CD4-positive, alpha-beta memory T cell (primary cell): ENCODE measurements around the gene SLC19A2. TPM values are rescaled to one million over a fixed set of nuclear protein-coding genes. Genes with fewer than 3 reads are reported as not detected.

Experiments
- CTCF ChIA-PET: fragments of 350-600 bp; sonication (Branson Sonifier 250); formaldehyde crosslinking; loops from one replicate; lab custom pipeline; 2021; ENCODE audit warnings: inconsistent platforms; ENCODE audit not compliant: partially characterized antibody; lab: Charles Lee
- POLR2A ChIA-PET: fragments of 350-600 bp; sonication (Branson Sonifier 250); formaldehyde crosslinking; loops from one replicate; lab custom pipeline; 2021; ENCODE audit not compliant: partially characterized antibody; lab: Charles Lee
- DNase-seq, 5 donors: peaks; one replicate each; pipeline versions ENCODE4 v3.0.0 to v3.0.0-alpha.2; 2020 to 2022; ENCODE audit warnings: mixed read lengths in 1 of 5
- H3K27ac ChIP-seq: one replicate; pipeline ENCODE4 v1.7.0; 2013; ENCODE audit warnings: low read depth, low read length
- H3K27me3 ChIP-seq: 2 replicates; pipeline ENCODE4 v1.7.0; 2013; ENCODE audit warnings: mild to moderate bottlenecking, low read length, moderate library complexity; ENCODE audit not compliant: insufficient read depth
- H3K36me3 ChIP-seq: 2 replicates; pipeline ENCODE4 v1.7.0; 2013; ENCODE audit warnings: mild to moderate bottlenecking, low read length, moderate library complexity; ENCODE audit not compliant: insufficient read depth
- H3K4me1 ChIP-seq: 2 replicates; pipeline ENCODE4 v1.7.0; 2013; ENCODE audit warnings: mild to moderate bottlenecking, low read length, moderate library complexity; ENCODE audit not compliant: insufficient read depth
- H3K4me3 ChIP-seq, 2 donors: one replicate each; pipeline ENCODE4 v1.7.0; 2013; ENCODE audit warnings: low read length in 2 of 2, mild to moderate bottlenecking in 1 of 2
- H3K9me3 ChIP-seq, 2 donors: one replicate each; pipeline ENCODE4 v1.7.0; 2013; ENCODE audit warnings: low read length in 2 of 2, control low read depth in 1 of 2; ENCODE audit not compliant: control insufficient read depth in 1 of 2
- H3K27ac Mint-ChIP-seq, 7 donors: one replicate each; pipeline ENCODE4 v1.8.0; 2020 to 2021; ENCODE audit warnings: mixed read lengths in 7 of 7, mild to moderate bottlenecking in 6 of 7, inconsistent platforms in 3 of 7, moderate library complexity in 3 of 7
- H3K27me3 Mint-ChIP-seq, 2 donors: one replicate each; pipeline ENCODE4 v1.8.0; 2020 to 2021; ENCODE audit warnings: mixed read lengths in 2 of 2
- H3K36me3 Mint-ChIP-seq, 2 donors: one replicate each; pipeline ENCODE4 v1.8.0; 2020 to 2021; ENCODE audit warnings: mixed read lengths in 2 of 2, inconsistent platforms in 1 of 2, mild to moderate bottlenecking in 1 of 2
- H3K4me1 Mint-ChIP-seq, 4 donors: one replicate each; pipeline ENCODE4 v1.8.0; 2020 to 2021; ENCODE audit warnings: mixed read lengths in 4 of 4, mild to moderate bottlenecking in 1 of 4
- H3K4me3 Mint-ChIP-seq, 8 donors: one replicate each; pipeline ENCODE4 v1.8.0; 2020 to 2021; ENCODE audit warnings: mixed read lengths in 8 of 8, mild to moderate bottlenecking in 7 of 8, moderate library complexity in 6 of 8, inconsistent platforms in 3 of 8
- H3K9me3 Mint-ChIP-seq, 8 donors: one replicate each; pipeline ENCODE4 v1.8.0; 2020 to 2021; ENCODE audit warnings: mixed read lengths in 8 of 8, mild to moderate bottlenecking in 5 of 8, inconsistent platforms in 3 of 8, moderate library complexity in 1 of 8
- intact Hi-C: fragments of 100-400 bp; cut with micrococcal nuclease; formaldehyde crosslinking; loops from one replicate; pipeline ENCODE4 v1.15.1; 2023
- polyA plus RNA-seq, 2 donors: library from polyadenylated mRNA; unstranded; fragments of 300-500 nt; fragmentation: Illumina TruSeq; gene quantifications; one replicate each; pipeline ENCODE4 v1.2.3, GENCODE V29; 2021
- total RNA-seq, 2 experiments: library from RNA; stranded (reverse); gene quantifications; one replicate each; pipeline ENCODE4 v1.2.3, GENCODE V29; 2021

Gene SLC19A2
- total and polyA plus RNA-seq, 4 experiments from 2014 or later = 0.41 to 4.5 (median 2.6) TPM

DNA sequence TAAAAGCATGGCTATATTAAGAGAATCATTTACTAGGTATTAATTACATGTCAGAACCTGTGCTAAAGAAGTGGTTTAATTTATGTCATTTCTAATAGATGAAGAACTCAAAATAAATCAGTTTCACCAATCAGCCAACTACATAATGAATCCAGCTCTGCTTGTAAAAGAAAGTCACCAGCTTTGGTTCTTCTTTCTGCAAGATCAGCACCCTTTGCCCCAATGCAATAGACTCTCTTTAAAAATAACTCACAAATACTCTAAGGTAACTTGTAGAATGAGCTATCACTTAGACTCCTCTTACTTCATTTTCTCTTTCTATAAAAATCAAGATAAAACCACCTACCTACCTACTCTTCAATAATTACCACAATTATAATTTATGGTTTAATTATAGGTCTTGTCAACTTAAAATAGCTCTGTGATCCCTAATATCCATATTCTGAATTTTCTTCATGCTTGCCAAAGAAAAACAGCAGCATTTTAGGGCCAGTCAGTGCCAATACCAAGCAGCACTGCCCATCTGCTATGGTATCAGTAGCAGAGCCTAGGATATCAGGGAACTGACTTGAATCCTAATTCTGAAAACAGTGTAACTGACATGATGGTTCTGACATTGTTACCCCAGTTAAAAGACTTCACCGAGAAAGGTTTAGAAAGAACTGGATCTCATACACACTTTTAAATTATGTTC lies 11.3 kb downstream of the SLC19A2 start:
- H3K36me3 Mint-ChIP-seq = peaks cover 8 to 10% of the 10 kb centered on the region in 2 donors
- H3K4me3 Mint-ChIP-seq = no peak overlapping the region
- CTCF ChIA-PET = interaction anchor here (1.0 kb wide), 1 partner anchor 13 kb away, joined by 4 read pairs; no protein-coding TSS in a partner anchor

DNA sequence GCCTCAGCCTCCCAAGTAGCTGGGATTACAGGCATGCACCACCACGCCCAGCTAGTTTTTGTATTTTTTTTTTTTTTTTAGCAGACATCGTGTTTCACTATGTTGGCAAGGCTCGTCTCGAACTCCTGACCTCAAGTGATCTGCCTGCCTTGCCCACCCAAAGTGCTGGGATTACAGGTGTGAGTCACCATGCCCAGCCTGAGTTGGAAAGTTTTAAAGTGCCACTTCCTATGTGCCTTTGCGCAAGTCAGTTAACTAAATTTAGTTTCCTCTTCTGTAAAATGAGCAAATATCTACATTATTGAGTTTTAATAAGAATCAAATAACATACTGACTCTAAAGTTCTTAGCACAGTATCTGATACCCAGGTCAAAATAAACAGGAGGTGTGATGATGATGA lies 12.4 kb downstream of the SLC19A2 start:
- Histone ChIP-seq H3K4me3 (no peak overlapping the region), H3K27me3 (no peaks in the 10 kb centered on the region), H3K27ac (no peak overlapping the region), H3K36me3 (no peaks in the 10 kb centered on the region), H3K4me1 (no peaks in the 10 kb centered on the region), H3K9me3 (no peaks in the 10 kb centered on the region)
- DNase-seq = no peak
- Mint-ChIP-seq H3K36me3 (peaks cover 8 to 10% of the 10 kb centered on the region in 2 donors), H3K27me3 (no peaks in the 10 kb centered on the region), H3K9me3 (no peaks in the 10 kb centered on the region), H3K27ac (no peak overlapping the region), H3K4me3 (no peak overlapping the region), H3K4me1 (no peaks in the 10 kb centered on the region)
- CTCF ChIA-PET = interaction anchor here (1.0 to 1.2 kb wide), 2 partner anchors 12 to 73 kb away, joined by 3 to 4 read pairs; no protein-coding TSS in a partner anchor
- intact Hi-C loops = no loop called here
- POLR2A ChIA-PET = no interaction called here

More for the DNA sequence above, 11.3 kb downstream of the SLC19A2 start:
- no peak for DNase-seq
- Mint-ChIP-seq H3K9me3 (no peaks in the 10 kb centered on the region), H3K4me1 (no peaks in the 10 kb centered on the region), H3K27me3 (no peaks in the 10 kb centered on the region), H3K27ac (no peak overlapping the region)
- intact Hi-C loops = no loop called here
- Histone ChIP-seq H3K4me1 (no peaks in the 10 kb centered on the region), H3K27ac (no peak overlapping the region), H3K27me3 (no peaks in the 10 kb centered on the region), H3K4me3 (no peak overlapping the region), H3K9me3 (no peaks in the 10 kb centered on the region), H3K36me3 (no peaks in the 10 kb centered on the region)
- POLR2A ChIA-PET = no interaction called here

- no peaks in the 10 kb centered on the region for H3K27me3 Mint-ChIP-seq
These were observed 13.0 kb downstream of the SLC19A2 start for GRCh38 chr1:169472738-169473137.

DNA sequence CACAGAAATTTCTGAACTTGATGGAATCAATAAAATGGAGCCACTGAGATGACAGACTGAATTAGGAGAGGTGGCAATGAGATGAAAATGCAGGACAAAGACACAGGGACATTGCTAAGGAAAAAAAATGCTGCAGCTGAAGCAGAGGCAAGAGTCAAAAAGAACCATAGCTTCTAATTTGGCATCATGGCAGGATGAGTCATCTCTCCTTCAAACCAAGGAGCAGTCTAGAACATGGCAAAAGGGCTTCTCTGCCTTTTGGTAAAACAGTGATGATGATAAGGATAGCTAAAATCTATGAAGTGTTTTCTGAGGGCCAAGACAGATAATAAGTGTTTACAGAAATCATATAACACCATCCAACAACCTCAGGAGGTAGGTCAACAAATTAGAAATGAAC lies 16.8 kb downstream of the SLC19A2 start:
- H3K4me1 Mint-ChIP-seq = no peaks in the 10 kb centered on the region
- H3K27me3 Mint-ChIP-seq = no peaks in the 10 kb centered on the region
- no peaks in the 10 kb centered on the region for H3K4me1 ChIP-seq
- peaks cover 5 to 9% of the 10 kb centered on the region in 2 donors for H3K36me3 Mint-ChIP-seq
- H3K27me3 ChIP-seq = no peaks in the 10 kb centered on the region
- POLR2A ChIA-PET = no interaction called here
- no peaks in the 10 kb centered on the region for H3K9me3 Mint-ChIP-seq
- H3K36me3 ChIP-seq = no peaks in the 10 kb centered on the region
- H3K27ac Mint-ChIP-seq = peak overlapping the region in 1 of 7 donors; percentile 38
- no peak overlapping the region for H3K4me3 ChIP-seq
- no peak for DNase-seq
- intact Hi-C loops = loop anchor here (5.0 kb wide), 1 partner anchor 243 kb away; the partner anchor contains the start of gene SELL
- no peak overlapping the region for H3K27ac ChIP-seq
- H3K9me3 ChIP-seq = no peaks in the 10 kb centered on the region
- CTCF ChIA-PET = interaction anchor here (1.0 to 1.6 kb wide), 3 partner anchors 62 to 243 kb away, joined by 3 to 10 read pairs (median 3); no protein-coding TSS in a partner anchor
- no peak overlapping the region for H3K4me3 Mint-ChIP-seq

More at GRCh38 chr1:169472738-169473137, 13.0 kb downstream of the SLC19A2 start:
- ChIA-PET CTCF (interaction anchor here (1.2 kb wide), 1 partner anchor 73 kb away, joined by 3 read pairs; no protein-coding TSS in a partner anchor), POLR2A (no interaction called here)
- no peaks in the 10 kb centered on the region for H3K9me3 Mint-ChIP-seq
- H3K36me3 Mint-ChIP-seq = peaks cover 7 to 10% of the 10 kb centered on the region in 2 donors
- no peaks in the 10 kb centered on the region for H3K36me3 ChIP-seq
- H3K27ac ChIP-seq = no peak overlapping the region
- intact Hi-C loops = no loop called here
- no peaks in the 10 kb centered on the region for H3K27me3 ChIP-seq
- no peak for DNase-seq
- H3K4me3 Mint-ChIP-seq = no peak overlapping the region
- no peaks in the 10 kb centered on the region for H3K9me3 ChIP-seq
- no peak overlapping the region for H3K4me3 ChIP-seq
- H3K4me1 ChIP-seq = no peaks in the 10 kb centered on the region
- H3K27ac Mint-ChIP-seq = no peak overlapping the region
- no peaks in the 10 kb centered on the region for H3K4me1 Mint-ChIP-seq

GRCh38 chr1:169466259-169467230 lies 19.2 kb downstream of the SLC19A2 start:
- DNase-seq = peak in 2 of 5 donors; percentile 12 to 24
- H3K4me1 Mint-ChIP-seq = no peaks in the 10 kb centered on the region
- ChIA-PET CTCF (interaction anchor here (1.3 to 3.6 kb wide), 2 partner anchors 80 to 83 kb away, joined by 5 to 28 read pairs; no protein-coding TSS in a partner anchor), POLR2A (interaction anchor here (1.2 kb wide), 1 partner anchor 80 kb away, joined by 5 read pairs; no protein-coding TSS in a partner anchor)
- no peaks in the 10 kb centered on the region for H3K36me3 ChIP-seq
- intact Hi-C loops = loop anchor here (1.0 to 5.0 kb wide), 2 partner anchors 80 to 246 kb away; partner anchors contain the start of gene SELL
- H3K36me3 Mint-ChIP-seq = peaks cover 5 to 9% of the 10 kb centered on the region in 2 donors
- H3K4me1 ChIP-seq = no peaks in the 10 kb centered on the region
- no peaks in the 10 kb centered on the region for H3K27me3 Mint-ChIP-seq
- no peak overlapping the region for H3K4me3 Mint-ChIP-seq
- no peaks in the 10 kb centered on the region for H3K9me3 ChIP-seq
- no peaks in the 10 kb centered on the region for H3K27me3 ChIP-seq
- H3K9me3 Mint-ChIP-seq = no peaks in the 10 kb centered on the region
- H3K27ac Mint-ChIP-seq = peak overlapping the region in 1 of 7 donors; percentile 17
- H3K4me3 ChIP-seq = no peak overlapping the region
- no peak overlapping the region for H3K27ac ChIP-seq

- Mint-ChIP-seq H3K27me3 (peaks cover under 1 to 4% of the 10 kb centered on the region in 2 donors), H3K4me3 (no peak overlapping the region), H3K4me1 (peaks cover 0 to 12% (median 8%) of the 10 kb centered on the region in 4 donors), H3K36me3 (peaks cover 5 to 9% of the 10 kb centered on the region in 2 donors), H3K9me3 (peaks cover 0 to 5% (median 0%) of the 10 kb centered on the region in 8 donors), H3K27ac (no peak overlapping the region)
- H3K9me3 ChIP-seq = no peaks in the 10 kb centered on the region
- H3K36me3 ChIP-seq = no peaks in the 10 kb centered on the region
- DNase-seq = no peak
- no peaks in the 10 kb centered on the region for H3K27me3 ChIP-seq
- ChIA-PET CTCF (interaction anchor here (0.8 to 3.6 kb wide), 3 partner anchors 82 to 247 kb away, joined by 3 to 28 read pairs (median 5); no protein-coding TSS in a partner anchor), POLR2A (no interaction called here)
- intact Hi-C loops = loop anchor here (5.0 kb wide), 1 partner anchor 247 kb away; the partner anchor contains the start of gene SELL
- no peak overlapping the region for H3K27ac ChIP-seq
- no peak overlapping the region for H3K4me3 ChIP-seq
- H3K4me1 ChIP-seq = no peaks in the 10 kb centered on the region
These were observed 20.5 kb downstream of the SLC19A2 start for GRCh38 chr1:169465281-169465680.
